ENCODE measurements around the gene SAFB2.
A peak's percentile ranks its signal among the peaks of the same experiment; 100 is the strongest.

The SAFB2 gene

DNA sequence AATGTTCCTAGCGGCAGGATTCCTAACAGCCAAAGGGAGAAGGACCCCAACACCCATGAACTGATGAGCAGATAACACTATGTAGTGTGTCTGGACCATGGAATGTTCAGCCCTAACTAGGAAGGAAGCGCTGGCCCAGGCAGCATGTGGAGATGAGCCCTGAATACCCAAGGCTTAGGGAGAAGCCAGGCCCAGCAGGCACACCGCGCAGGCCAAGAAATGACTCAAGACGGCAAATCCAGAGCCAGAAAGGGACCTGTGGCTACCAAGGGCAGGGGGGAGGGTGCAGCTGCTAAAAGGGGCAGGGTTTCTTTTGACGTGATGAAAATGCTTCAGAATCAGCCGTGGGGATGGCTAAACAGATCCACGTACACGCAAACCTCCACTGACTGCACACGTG is 34.1 kb downstream of the SAFB2 start:
- Mint-ChIP-seq H3K4me3 (no peak overlapping the region), H3K27ac (no peak overlapping the region), H3K4me1 (ENCODE audit: low read depth) (peaks cover 11% of the 10 kb centered on the region), H3K9me3 (no peaks in the 10 kb centered on the region), H3K36me3 (ENCODE audit: low read depth) (peaks cover 27% of the 10 kb centered on the region), H3K27me3 (ENCODE audit: low read depth) (no peaks in the 10 kb centered on the region)

DNA sequence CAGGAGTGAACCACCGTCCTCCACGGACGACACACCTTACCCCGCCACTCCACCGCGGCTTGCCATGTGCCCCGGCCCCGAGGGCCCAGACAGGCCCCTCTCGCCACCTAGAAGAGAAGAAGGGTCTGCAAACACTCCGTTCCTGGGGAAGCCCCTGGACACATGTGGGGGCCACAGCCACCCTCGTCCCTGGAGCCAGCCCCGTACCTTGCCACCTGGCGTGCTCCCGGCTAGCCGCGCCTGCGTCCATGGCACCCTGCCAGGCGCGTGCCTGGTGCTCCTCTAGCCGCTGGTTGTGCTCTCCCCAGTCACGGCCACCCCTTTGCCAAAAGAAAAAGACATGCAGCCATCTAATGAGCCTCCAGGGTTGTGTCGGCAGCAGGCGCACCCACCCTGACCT is 34.9 kb downstream of the SAFB2 start:
- Mint-ChIP-seq H3K27ac (no peak overlapping the region), H3K27me3 (ENCODE audit: low read depth) (no peaks in the 10 kb centered on the region), H3K4me3 (no peak overlapping the region), H3K4me1 (ENCODE audit: low read depth) (peaks cover 11% of the 10 kb centered on the region), H3K36me3 (ENCODE audit: low read depth) (peaks cover 22% of the 10 kb centered on the region), H3K9me3 (no peaks in the 10 kb centered on the region)

DNA sequence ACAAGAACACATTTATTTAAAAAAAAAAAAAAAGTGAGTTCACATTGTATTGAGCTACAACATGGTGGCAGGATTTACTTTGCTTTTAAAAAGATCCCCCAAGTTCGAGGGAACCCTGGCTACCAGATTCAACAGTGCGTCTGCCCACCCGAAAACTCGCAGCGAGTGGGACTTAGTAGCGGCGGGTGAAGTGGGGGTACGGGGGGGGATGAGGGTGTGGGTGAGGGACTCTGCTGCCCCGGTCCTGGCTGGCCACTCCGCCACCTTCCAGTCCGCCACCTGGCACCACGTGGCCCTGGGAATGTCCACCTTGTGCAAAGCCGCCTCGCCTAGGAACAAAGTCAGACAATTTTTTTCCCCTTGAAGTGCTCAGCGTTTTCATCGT is 35.5 kb downstream of the SAFB2 start:
- Mint-ChIP-seq H3K36me3 (ENCODE audit: low read depth) (peaks cover 18% of the 10 kb centered on the region), H3K27ac (no peak overlapping the region)

DNA sequence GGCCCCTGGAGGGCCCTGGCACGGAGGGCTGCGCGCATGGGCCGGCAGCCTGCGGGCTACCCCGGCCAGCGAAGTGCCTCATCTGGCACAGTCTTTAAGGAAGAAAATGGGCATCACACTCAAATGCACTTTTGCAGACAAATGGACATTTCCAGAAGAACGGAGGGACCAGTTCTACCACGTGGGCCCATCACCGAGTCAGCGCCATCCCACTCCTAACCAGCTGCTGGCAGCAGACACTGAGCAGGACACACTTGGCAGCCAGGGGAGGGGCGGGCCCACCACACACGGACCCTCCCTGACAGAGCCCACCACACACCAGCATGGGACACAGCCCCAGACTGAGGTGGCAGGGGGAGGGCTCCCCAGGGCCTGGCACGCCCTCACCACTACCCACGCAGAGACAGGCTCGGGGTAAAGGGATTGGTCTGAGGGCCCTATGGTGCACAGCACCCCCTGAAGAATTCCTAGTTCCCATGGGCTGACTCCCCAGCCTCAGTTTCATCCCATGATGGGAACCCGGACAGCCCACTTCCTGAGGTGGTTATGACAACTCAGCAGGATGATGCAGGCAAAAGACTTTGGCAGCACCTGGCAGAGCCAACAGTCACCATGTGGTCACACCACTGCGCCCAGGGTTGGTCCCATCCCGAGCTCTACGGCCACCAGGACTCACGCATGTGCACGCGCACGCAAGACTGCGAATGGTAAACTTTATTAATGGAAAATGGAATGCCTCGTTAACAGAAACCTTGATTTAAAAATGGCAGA is 36.1 kb downstream of the SAFB2 start:
- H3K27ac Mint-ChIP-seq, result peak overlapping the region; percentile 36
- H3K4me3 Mint-ChIP-seq, result no peak overlapping the region
- H3K27me3 Mint-ChIP-seq (ENCODE audit: low read depth), result no peaks in the 10 kb centered on the region
- no peaks in the 10 kb centered on the region for H3K9me3 Mint-ChIP-seq
- H3K4me1 Mint-ChIP-seq (ENCODE audit: low read depth), result peaks cover 11% of the 10 kb centered on the region
- peaks cover 14% of the 10 kb centered on the region for H3K36me3 Mint-ChIP-seq (ENCODE audit: low read depth)

More for the DNA sequence above, 35.5 kb downstream of the SAFB2 start:
- peaks cover 11% of the 10 kb centered on the region for H3K4me1 Mint-ChIP-seq (ENCODE audit: low read depth)
- H3K9me3 Mint-ChIP-seq, result no peaks in the 10 kb centered on the region
- H3K4me3 Mint-ChIP-seq, result no peak overlapping the region
- no peaks in the 10 kb centered on the region for H3K27me3 Mint-ChIP-seq (ENCODE audit: low read depth)

DNA sequence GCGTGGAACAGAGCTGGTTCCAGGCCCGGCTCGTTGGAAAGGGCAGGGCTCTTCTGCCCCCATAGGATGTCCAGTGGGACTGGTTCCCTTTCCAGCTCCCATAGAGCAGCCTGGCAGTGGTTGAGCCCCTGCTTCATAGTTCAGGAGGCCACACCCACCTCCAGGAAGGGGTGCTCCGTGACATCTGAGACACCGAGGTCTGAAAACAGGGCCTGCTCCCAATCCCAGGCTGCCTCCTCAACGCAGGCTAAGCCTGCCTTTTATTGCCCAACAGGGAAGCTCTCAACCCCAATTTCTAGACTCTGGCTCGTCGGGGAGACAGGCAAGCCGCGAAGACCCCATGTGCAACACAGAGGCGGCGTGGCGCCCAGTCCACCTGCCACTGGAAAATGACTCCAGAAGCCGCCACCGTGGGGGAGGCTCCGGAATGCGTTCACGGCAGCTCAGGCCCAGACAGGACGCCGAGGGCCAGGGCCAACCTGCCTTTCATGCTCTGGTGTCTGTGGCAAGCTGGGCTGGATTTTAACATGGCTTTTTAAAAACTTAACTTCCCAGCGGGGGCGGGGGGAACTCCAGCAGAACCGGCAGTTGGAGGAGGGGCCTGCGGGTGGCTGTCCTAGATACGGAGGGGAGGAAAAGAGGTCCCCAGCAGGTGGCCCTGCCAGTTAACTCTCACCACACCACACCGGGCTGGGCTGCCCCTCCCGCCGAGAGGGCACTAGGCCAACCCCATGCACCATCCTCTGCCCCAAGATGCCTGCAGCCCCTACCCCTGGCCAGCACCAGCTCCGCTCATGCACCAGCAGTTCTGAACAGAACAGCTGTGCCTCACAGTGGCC is 36.9 kb downstream of the SAFB2 start:
- H3K9me3 Mint-ChIP-seq, result no peaks in the 10 kb centered on the region
- H3K36me3 Mint-ChIP-seq (ENCODE audit: low read depth), result peaks cover 12% of the 10 kb centered on the region
- H3K27me3 Mint-ChIP-seq (ENCODE audit: low read depth), result no peaks in the 10 kb centered on the region
- H3K4me3 Mint-ChIP-seq, result peak overlapping the region; percentile 21
- H3K27ac Mint-ChIP-seq, result peak overlapping the region; percentile 84
- H3K4me1 Mint-ChIP-seq (ENCODE audit: low read depth), result peaks cover 11% of the 10 kb centered on the region

DNA sequence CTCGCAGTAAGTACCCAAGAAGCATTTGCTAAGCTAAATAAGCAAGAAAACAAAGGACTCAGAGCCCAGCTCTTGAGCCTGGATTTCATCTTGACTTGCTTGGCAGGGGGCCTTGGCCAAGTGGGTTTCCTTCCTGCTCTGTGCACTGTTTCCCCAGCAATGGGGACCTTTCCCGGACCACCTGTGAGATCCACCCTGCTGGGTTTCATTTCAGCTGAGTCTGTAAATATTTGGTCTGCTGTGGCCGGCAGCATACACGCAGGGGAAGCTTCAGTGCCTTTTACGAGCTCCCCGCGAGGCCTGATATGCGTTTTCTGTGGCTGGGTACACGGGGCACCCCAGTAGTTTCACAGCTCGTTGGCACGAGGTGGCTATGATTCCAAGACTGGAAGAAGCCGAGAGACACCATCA is 42.4 kb downstream of the SAFB2 start:
- no peaks in the 10 kb centered on the region for H3K9me3 Mint-ChIP-seq
- no peaks in the 10 kb centered on the region for H3K36me3 Mint-ChIP-seq (ENCODE audit: low read depth)
- no peak overlapping the region for H3K27ac Mint-ChIP-seq
- H3K4me3 Mint-ChIP-seq, result no peak overlapping the region
- peaks cover 6% of the 10 kb centered on the region for H3K4me1 Mint-ChIP-seq (ENCODE audit: low read depth)
- H3K27me3 Mint-ChIP-seq (ENCODE audit: low read depth), result no peaks in the 10 kb centered on the region

DNA sequence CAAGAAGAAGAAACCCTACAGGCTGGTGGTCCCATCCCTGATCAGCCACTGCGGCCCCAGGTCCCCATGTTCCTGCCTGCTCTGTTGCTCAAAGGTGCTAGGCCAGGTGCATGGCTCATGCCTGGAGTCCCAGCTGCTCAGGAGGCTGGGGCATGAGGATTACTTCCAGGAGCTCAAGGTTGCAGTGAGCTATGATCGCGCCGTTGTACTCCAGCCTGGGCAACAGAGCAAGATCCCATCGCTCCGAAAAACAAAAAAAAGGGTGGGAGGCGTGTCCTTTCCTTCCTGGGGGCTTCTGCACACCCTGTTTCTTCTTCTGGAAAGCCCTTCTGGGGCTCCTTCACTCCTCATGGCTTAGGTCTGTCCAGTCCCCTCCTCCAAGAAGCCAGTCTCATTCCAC is 42.9 kb downstream of the SAFB2 start:
- H3K27ac Mint-ChIP-seq, result no peak overlapping the region
- H3K27me3 Mint-ChIP-seq (ENCODE audit: low read depth), result no peaks in the 10 kb centered on the region
- H3K9me3 Mint-ChIP-seq, result no peaks in the 10 kb centered on the region
- H3K4me1 Mint-ChIP-seq (ENCODE audit: low read depth), result peaks cover 6% of the 10 kb centered on the region
- no peaks in the 10 kb centered on the region for H3K36me3 Mint-ChIP-seq (ENCODE audit: low read depth)
- H3K4me3 Mint-ChIP-seq, result no peak overlapping the region

DNA sequence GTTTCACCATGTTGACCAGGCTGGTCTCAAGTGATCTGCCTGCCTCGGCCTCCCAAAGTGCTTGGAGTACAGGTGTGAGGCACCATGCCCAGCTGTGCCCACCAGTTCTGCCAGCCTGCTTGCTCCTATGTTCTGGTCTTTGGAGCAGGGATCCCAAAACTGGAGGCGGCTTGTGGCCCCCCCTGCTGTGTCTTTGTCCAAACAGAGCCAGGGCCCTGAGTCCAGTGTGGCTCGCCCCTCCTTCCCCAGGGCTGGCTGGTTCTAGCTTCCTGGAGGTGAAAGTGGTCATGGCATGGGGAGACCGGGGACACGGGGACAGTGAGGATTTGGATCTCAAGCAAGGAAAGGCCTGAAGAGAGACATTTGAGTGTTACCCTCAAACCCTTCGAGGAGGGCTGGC is 43.3 kb downstream of the SAFB2 start:
- Mint-ChIP-seq H3K4me1 (ENCODE audit: low read depth) (peaks cover 6% of the 10 kb centered on the region), H3K27ac (no peak overlapping the region), H3K9me3 (no peaks in the 10 kb centered on the region), H3K27me3 (ENCODE audit: low read depth) (no peaks in the 10 kb centered on the region), H3K36me3 (ENCODE audit: low read depth) (no peaks in the 10 kb centered on the region), H3K4me3 (no peak overlapping the region)

DNA sequence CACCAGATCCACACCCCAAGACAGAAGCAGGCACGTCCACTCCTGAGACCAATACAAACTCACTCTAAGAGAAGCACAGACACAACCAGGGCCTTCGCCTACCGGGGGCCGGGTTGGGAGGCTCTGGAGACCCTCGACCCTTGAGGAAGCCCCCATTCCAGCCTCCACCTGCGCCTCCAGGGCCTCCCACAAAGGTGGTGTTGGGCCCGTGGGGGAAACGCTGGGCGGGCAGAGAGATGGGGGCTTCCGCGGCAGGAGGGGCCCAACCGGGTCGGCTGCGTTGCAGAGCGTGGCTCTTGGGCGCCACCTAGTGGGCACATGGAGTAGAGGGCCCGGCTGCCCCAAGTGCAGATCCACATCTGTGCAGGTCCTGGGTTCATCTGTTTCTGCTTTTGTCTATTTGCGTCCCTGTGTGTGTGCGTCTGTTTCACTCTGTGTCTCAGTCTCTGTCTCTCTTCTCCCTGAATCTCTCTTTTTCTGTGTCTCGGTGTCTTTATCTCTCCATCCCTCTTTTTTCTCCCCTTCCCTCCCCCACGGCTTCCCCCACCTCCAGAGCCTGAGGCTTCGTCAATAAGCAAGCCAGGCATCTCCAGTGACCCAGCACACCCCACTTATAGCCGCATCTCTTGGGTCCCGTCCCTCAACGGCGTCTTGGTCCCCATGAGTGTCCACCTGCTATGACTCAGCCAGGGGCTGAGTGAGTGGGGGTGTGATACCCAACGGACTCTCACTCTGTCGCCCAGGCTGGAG is 44.3 kb downstream of the SAFB2 start:
- Mint-ChIP-seq H3K27me3 (ENCODE audit: low read depth) (no peaks in the 10 kb centered on the region), H3K4me1 (ENCODE audit: low read depth) (peaks cover 6% of the 10 kb centered on the region), H3K9me3 (no peaks in the 10 kb centered on the region), H3K27ac (no peak overlapping the region), H3K36me3 (ENCODE audit: low read depth) (no peaks in the 10 kb centered on the region), H3K4me3 (no peak overlapping the region)

DNA sequence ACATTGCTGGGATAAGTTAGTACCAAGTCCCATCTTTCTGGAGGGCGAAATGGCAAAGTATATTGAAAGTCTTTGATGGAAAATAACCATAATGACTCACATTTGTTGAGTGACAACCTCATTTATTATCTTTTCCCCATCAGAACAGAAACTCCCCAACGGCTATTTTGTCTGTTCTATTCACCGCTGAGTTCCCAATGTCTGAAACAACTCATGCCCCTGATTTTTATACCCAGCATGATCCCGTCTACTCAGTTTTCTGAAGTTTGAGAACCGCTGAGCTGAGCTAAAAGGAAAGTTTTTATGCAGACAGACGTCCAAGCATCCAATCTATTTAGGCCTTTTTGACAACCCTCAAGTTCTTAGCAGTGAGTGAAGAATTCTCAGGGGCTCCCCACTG is 47.0 kb downstream of the SAFB2 start:
- Mint-ChIP-seq H3K36me3 (ENCODE audit: low read depth) (no peaks in the 10 kb centered on the region), H3K27me3 (ENCODE audit: low read depth) (no peaks in the 10 kb centered on the region), H3K4me3 (no peak overlapping the region), H3K27ac (no peak overlapping the region), H3K9me3 (no peaks in the 10 kb centered on the region), H3K4me1 (ENCODE audit: low read depth) (peaks cover 6% of the 10 kb centered on the region)

DNA sequence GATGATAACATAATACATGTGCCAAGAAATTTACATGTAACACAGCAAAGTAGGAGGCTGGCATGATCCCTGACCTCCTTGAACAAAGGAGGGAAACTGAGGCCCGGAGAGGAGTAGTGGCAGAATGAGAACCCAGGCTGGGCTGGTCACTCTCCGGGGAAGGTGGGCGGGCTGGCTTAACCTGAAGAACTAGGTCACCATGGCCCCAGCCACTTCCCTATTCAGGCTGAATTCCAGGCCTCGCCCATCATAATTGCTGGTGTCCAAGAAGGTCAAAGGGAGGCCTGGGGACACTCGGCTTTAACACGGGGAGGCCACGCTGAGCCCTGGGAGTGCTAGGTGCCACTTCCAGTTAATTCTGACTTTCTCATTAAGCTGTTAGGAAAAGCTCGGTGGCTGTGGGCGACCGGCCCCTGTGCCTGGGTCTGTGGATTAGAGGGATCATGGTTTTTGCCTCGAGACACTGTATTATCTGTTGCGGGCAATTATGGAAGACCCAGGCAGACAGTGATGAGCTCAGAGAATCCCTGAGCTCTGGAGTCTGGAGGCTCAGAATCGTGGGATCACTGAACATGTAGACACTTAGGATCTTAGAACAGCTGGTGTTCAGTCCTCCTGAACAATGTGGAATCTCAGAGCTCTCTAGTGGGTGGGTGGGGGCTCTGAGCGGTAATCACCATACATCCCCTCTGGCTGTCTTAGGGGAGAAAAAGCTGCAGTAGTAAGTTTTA is 49.9 kb downstream of the SAFB2 start:
- no peaks in the 10 kb centered on the region for H3K9me3 Mint-ChIP-seq
- H3K4me1 Mint-ChIP-seq (ENCODE audit: low read depth), result no peaks in the 10 kb centered on the region
- H3K36me3 Mint-ChIP-seq (ENCODE audit: low read depth), result no peaks in the 10 kb centered on the region
- no peak overlapping the region for H3K27ac Mint-ChIP-seq
- no peak overlapping the region for H3K4me3 Mint-ChIP-seq
- peaks cover 4% of the 10 kb centered on the region for H3K27me3 Mint-ChIP-seq (ENCODE audit: low read depth)

DNA sequence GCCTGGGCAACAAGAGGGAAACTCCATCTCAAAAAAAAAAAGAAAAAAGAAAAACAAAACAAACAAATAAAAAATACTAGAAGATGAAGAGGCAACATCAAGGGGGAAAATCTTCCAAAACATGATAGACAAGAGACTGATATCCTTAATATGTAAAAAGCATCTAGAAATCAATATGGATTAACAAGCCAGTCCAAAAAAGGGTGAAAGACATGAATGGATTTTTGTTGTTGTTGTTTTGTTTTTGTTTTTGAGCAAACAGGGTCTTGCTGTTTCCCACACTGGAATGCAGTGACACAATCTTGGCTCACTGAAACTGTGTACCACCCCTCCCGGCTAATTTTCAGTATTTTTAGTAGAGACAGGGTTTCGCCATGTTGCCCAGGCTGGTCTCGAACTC is 50.8 kb downstream of the SAFB2 start:
- Mint-ChIP-seq H3K4me3 (no peak overlapping the region), H3K9me3 (no peaks in the 10 kb centered on the region), H3K27ac (no peak overlapping the region), H3K36me3 (ENCODE audit: low read depth) (no peaks in the 10 kb centered on the region), H3K27me3 (ENCODE audit: low read depth) (peaks cover 4% of the 10 kb centered on the region), H3K4me1 (ENCODE audit: low read depth) (no peaks in the 10 kb centered on the region)

DNA sequence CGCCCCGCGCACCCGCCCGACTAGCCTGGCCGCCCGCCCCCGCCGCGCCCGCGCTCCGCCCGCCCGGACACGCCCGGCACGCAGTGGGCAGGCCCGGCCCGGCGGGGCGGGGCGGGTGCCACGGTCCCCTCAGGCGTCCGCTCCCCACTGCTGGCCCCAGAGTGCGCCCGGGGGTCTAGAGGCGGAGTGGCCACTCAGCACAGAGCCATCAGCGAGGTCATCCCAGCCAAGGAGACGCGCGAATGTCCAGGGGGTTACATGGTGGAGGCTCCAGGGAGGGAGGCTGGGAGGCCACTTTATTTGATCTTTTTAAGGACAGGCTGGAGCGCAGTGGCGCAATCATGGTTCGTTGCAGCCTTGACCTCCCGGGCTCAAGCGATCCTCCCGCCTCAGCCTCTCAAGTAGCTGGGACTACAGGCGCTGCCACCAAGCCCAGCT is 54.6 kb downstream of the SAFB2 start:
- Mint-ChIP-seq H3K36me3 (ENCODE audit: low read depth) (no peaks in the 10 kb centered on the region), H3K4me3 (no peak overlapping the region), H3K4me1 (ENCODE audit: low read depth) (no peaks in the 10 kb centered on the region), H3K9me3 (no peaks in the 10 kb centered on the region), H3K27me3 (ENCODE audit: low read depth) (peaks cover 9% of the 10 kb centered on the region), H3K27ac (no peak overlapping the region)

DNA sequence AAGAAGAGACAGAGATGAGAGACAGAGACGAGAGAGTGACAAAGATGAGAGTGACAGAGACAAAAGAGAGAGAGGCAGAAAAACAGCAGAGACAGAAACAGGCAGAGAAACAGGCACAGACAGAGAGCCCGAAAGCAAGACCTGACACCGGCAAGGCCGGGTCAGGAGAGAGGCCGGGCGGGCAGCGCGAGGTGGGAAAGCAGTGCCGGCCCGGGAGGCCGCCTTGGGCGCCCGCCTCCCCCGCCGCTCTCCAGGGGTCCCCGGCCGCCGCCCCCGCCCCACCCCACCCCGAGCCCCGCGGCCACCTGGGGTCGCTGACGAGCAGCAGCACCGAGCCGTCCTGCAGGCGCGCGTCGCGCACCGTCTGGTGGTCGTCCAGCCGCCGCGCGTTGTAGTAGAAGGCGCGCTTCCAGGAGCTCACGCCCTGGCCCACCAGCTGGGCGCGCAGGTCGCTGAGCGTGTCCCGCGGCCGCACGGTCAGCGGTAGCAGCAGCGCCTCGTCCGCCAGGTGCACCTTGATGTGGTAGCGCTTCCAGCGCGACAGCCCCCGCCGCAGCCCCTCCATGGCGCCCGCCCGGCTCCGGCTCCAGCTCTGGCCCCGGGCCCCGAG is 55.1 kb downstream of the SAFB2 start, which contains the start of gene TINCR:
Gene TINCR (minus strand): TSS at position 594 of the 610 bp plus-strand sequence.
- Mint-ChIP-seq H3K27ac (no peak within 1 kb of the TSS), H3K36me3 (ENCODE audit: low read depth) (no peaks in the 10 kb centered on the region), H3K4me1 (ENCODE audit: low read depth) (no peaks in the 10 kb centered on the region), H3K27me3 (ENCODE audit: low read depth) (peaks cover 9% of the 10 kb centered on the region), H3K4me3 (no peak within 1 kb of the TSS), H3K9me3 (no peaks in the 10 kb centered on the region)
